ENCODE results near the gene PTGES3. TPM values are rescaled to one million over a fixed set of nuclear protein-coding genes. Genes with fewer than 3 reads are reported as not detected.

Gene PTGES3
- total RNA-seq, 1 experiment from 2014 or later, result 404 TPM

DNA sequence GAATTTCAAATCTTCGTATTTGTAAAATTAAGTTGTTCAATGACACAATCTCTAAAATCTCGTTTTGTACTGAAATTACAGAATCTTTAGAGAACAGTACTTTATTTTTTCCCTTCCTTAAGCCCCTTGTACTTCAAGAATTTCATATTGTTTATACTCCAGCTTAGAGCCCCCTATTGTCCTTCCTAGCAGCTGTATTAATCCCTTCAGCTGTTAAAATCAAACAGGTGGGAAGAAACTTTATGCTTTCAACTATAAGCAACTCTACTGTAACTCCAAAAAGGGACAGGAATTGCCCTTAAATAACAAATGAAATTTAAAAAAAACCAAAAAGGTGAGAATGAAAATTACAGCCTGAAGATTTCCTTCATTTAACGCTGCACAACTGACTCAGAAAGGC is 35.3 kb upstream of the PTGES3 start:
- ChIA-PET CTCF (no interaction called here), POLR2A (interaction anchor here (0.5 to 1.6 kb wide), 3 partner anchors 35 to 389 kb away, joined by 3 to 8 read pairs (median 3); partner anchors contain the start of gene PTGES3), RAD21 (ENCODE audit: low non-redundant PET in 1 of 2, low total read pairs in 2 of 2, uncharacterized antibody in 2 of 2, unreplicated experiment in 2 of 2) (no interaction called here)
- TF ChIP-seq, protein P1, sequence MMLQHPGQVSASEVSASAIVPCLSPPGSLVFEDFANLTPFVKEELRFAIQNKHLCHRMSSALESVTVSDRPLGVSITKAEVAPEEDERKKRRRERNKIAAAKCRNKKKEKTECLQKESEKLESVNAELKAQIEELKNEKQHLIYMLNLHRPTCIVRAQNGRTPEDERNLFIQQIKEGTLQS (IDR thresholded peaks at IDR 0.05), result no peak
- TF ChIP-seq SIN3A (IDR thresholded peaks at IDR 0.05; ENCODE audit: low read depth) (0 out of 2 replicates have a peak, but pooled peaks have one; percentile 1), SP1 (IDR thresholded peaks at IDR 0.05; ENCODE audit: low read depth) (no peak)
- Histone ChIP-seq H3K4me3 (replicated peaks in 1 of 2; ENCODE audit: low read depth in 1 of 2, low read length in 2 of 2) (peak overlapping the region; percentile 92 to 99), H3K9ac (ENCODE audit: low read length) (peak overlapping the region; percentile 99), H3K9me2 (ENCODE audit: insufficient read depth) (no peaks in the 10 kb centered on the region), H3K36me3 (ENCODE audit: control insufficient read depth in 1 of 2, insufficient read depth in 2 of 2, low read length in 2 of 2) (peaks cover 22 to 61% of the 10 kb centered on the region in 2 experiments), H3K9me3 (ENCODE audit: control insufficient read depth in 1 of 2, insufficient read depth in 1 of 2, low read depth in 1 of 2, low read length in 2 of 2) (no peaks in the 10 kb centered on the region), H4K20me1 (ENCODE audit: insufficient read depth) (peaks cover 37% of the 10 kb centered on the region; the same call in 1 of the 2 replicates), H2AFZ (ENCODE audit: low read depth, low read length, poor library complexity, severe bottlenecking) (no peak overlapping the region), H3K27me3 (ENCODE audit: insufficient read depth, low read length) (no peaks in the 10 kb centered on the region), H3K79me2 (ENCODE audit: insufficient read depth, low read length) (peaks cover 68% of the 10 kb centered on the region), H3K4me1 (ENCODE audit: control insufficient read depth in 1 of 2, insufficient read depth in 2 of 2, low read length in 2 of 2) (peaks cover 21 to 42% of the 10 kb centered on the region in 2 experiments; a peak in 3 of 4 replicates), H3K4me2 (ENCODE audit: low read length) (peak overlapping the region; percentile 85), H3K27ac (ENCODE audit: low read depth, low read length) (peak overlapping the region; percentile 91; the same call in 1 of the 2 replicates)
- DNase-seq (ENCODE audit: low read depth, low spot score) (no peak), ATAC-seq (no peak)
- intact Hi-C loops (cut with micrococcal nuclease), result no loop called here
- no TSS peak for BruUV-seq (replicated peaks)

DNA sequence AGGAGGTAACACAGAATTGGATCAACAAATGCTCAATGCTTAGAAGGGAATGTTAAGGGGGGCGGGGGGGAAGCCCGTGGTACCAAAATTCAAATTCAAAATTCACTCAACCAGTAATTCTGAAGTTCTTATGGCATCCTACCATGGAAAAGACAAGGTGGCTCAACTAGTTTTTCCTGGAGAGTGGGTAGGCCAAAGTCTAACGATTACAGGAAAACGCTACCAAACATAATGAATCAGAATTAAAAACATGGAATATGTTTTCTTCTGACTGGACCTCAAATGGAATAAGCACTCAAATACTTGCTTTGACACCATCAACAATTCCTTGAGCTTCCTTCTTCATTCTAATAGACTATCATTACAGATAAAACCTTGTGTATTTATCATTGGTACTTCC is 34.7 kb upstream of the PTGES3 start:
- H4K20me1 ChIP-seq (ENCODE audit: insufficient read depth), result peaks cover 37% of the 10 kb centered on the region; the same call in 1 of the 2 replicates
- CTCF ChIA-PET, result no interaction called here
- H3K9ac ChIP-seq (ENCODE audit: low read length), result peak overlapping the region; percentile 99

More for the DNA sequence above, 34.7 kb upstream of the PTGES3 start:
- Histone ChIP-seq H3K79me2 (ENCODE audit: insufficient read depth, low read length) (peaks cover 73% of the 10 kb centered on the region), H3K4me1 (ENCODE audit: control insufficient read depth in 1 of 2, insufficient read depth in 2 of 2, low read length in 2 of 2) (peaks cover 21 to 42% of the 10 kb centered on the region in 2 experiments; a peak in 3 of 4 replicates), H2AFZ (ENCODE audit: low read depth, low read length, poor library complexity, severe bottlenecking) (no peak overlapping the region), H3K27ac (ENCODE audit: low read depth, low read length) (no peak overlapping the region), H3K36me3 (ENCODE audit: control insufficient read depth in 1 of 2, insufficient read depth in 2 of 2, low read length in 2 of 2) (peaks cover 22 to 61% of the 10 kb centered on the region in 2 experiments), H3K27me3 (ENCODE audit: insufficient read depth, low read length) (no peaks in the 10 kb centered on the region), H3K4me3 (replicated peaks in 1 of 2; ENCODE audit: low read depth in 1 of 2, low read length in 2 of 2) (peak overlapping the region in 1 of 2 experiments; percentile 92; a peak in 1 of 4 replicates), H3K4me2 (ENCODE audit: low read length) (peak overlapping the region; percentile 85), H3K9me3 (ENCODE audit: control insufficient read depth in 1 of 2, insufficient read depth in 1 of 2, low read depth in 1 of 2, low read length in 2 of 2) (no peaks in the 10 kb centered on the region), H3K9me2 (ENCODE audit: insufficient read depth) (no peaks in the 10 kb centered on the region)
- ATAC-seq (no peak), DNase-seq (ENCODE audit: low read depth, low spot score) (no peak)
- TF ChIP-seq SIN3A (IDR thresholded peaks at IDR 0.05; ENCODE audit: low read depth), result 0 out of 2 replicates have a peak, but pooled peaks have one; percentile 3
- TF ChIP-seq SP1 (IDR thresholded peaks at IDR 0.05; ENCODE audit: low read depth), result no peak
- TF ChIP-seq POLR2AphosphoS5 (IDR thresholded peaks at IDR 0.05; ENCODE audit: low read depth, low read length), result 0 out of 2 replicates have a peak, but pooled peaks have one; percentile 12
- intact Hi-C loops (cut with micrococcal nuclease), result no loop called here
- POLR2A ChIA-PET, result interaction anchor here (1.6 kb wide), 1 partner anchor 34 kb away, joined by 8 read pairs; the partner anchor contains the start of gene PTGES3
- RAD21 ChIA-PET (ENCODE audit: low non-redundant PET in 1 of 2, low total read pairs in 2 of 2, uncharacterized antibody in 2 of 2, unreplicated experiment in 2 of 2), result no interaction called here
- no TSS peak for BruUV-seq (replicated peaks)
